H1 (cell line): ENCODE measurements around the gene EML4. TPM values are rescaled to one million over a fixed set of nuclear protein-coding genes. Genes with fewer than 3 reads are reported as not detected.

Experiments used
- TEAD4 ChIP-seq: IDR thresholded peaks from 2 replicates; pipeline ENCODE4 v1.6.1; 2012; ENCODE audit warnings: low read depth, low read length, inconsistent platforms, mixed read lengths
- polyA plus RNA-seq, 7 experiments: library from polyadenylated mRNA; depleted of rRNA in 3 of 7; stranded (reverse) in 5 of 7; unstranded in 2 of 7; fragments of >200 nt in 5 of 7; fragments of 200-250 nt in 2 of 7; gene quantifications; 1 replicate in 5 of 7; 2 replicates in 1 of 7; 4 replicates in 1 of 7; pipeline versions ENCODE4 v1.2.1 to v1.2.3, GENCODE V29; 2011 to 2013; ENCODE audit warnings: missing spikeins in 2 of 7, mixed read lengths in 2 of 7
- total RNA-seq: library from RNA; stranded (reverse); fragmentation: NEBNext Ultra II Directional; extraction: Animal tissue kit (Norgen Biotek cat#: 25700); gene quantifications from 2 replicates; pipeline ENCODE4 v1.2.1, GENCODE V29; 2021

Gene EML4
- total and polyA plus RNA-seq, 2 of the 8 experiments (the other 6 are each of a cell fraction or from before 2014, with no cell fraction given) = 50.1 to 104 TPM

- no peak for TF ChIP-seq TEAD4
- TF ChIP-seq, all 59 proteins: peak for 0
These were observed 70.1 kb downstream of the EML4 start (continued) for GRCh38 chr2:42239289-42239661.
